H9 (cell line): Measurements from ENCODE around the gene MDFIC. TPM values are rescaled to one million over a fixed set of nuclear protein-coding genes. Genes with fewer than 3 reads are reported as not detected.

ENCODE experiments used
- DNase-seq: peaks from one replicate; pipeline ENCODE4 v3.0.0-alpha.2; 2017
- H2AFZ ChIP-seq: one replicate; pipeline ENCODE4 v1.6.1; 2013; ENCODE audit warnings: mild to moderate bottlenecking, low read length, control low read depth, moderate library complexity
- H2AK5ac ChIP-seq: 2 replicates; pipeline ENCODE4 v1.6.1; 2013; ENCODE audit warnings: low read length, control low read depth, mixed read lengths; ENCODE audit not compliant: insufficient read length
- H2BK120ac ChIP-seq: one replicate; pipeline ENCODE4 v1.6.1; 2013; ENCODE audit warnings: low read depth, mild to moderate bottlenecking, low read length, control low read depth, inconsistent platforms; ENCODE audit not compliant: poor library complexity, severe bottlenecking
- H2BK12ac ChIP-seq: 2 replicates; pipeline ENCODE4 v1.6.1; 2013; ENCODE audit warnings: low read length, control low read depth, mixed read lengths, low read depth; ENCODE audit not compliant: insufficient read length
- H2BK15ac ChIP-seq: 2 replicates; pipeline ENCODE4 v1.6.1; 2013; ENCODE audit warnings: low read depth, low read length, control low read depth
- H2BK20ac ChIP-seq: one replicate; pipeline ENCODE4 v1.6.1; 2013; ENCODE audit warnings: low read depth, mild to moderate bottlenecking, low read length, control low read depth, inconsistent platforms; ENCODE audit not compliant: poor library complexity, severe bottlenecking
- H2BK5ac ChIP-seq: 2 replicates; pipeline ENCODE4 v1.6.1; 2013; ENCODE audit warnings: low read length, control low read depth, mixed read lengths; ENCODE audit not compliant: insufficient read length
- H3K14ac ChIP-seq: 2 replicates; pipeline ENCODE4 v1.6.1; 2013; ENCODE audit warnings: low read length, control low read depth; ENCODE audit not compliant: insufficient read depth
- H3K18ac ChIP-seq: 2 replicates; pipeline ENCODE4 v1.6.1; 2013; ENCODE audit warnings: low read depth, mild to moderate bottlenecking, mixed read lengths, low read length, control low read depth; ENCODE audit not compliant: insufficient read length
- H3K23ac ChIP-seq: 2 replicates; pipeline ENCODE4 v1.6.1; 2013; ENCODE audit warnings: low read length, control low read depth, mixed read lengths, low read depth; ENCODE audit not compliant: insufficient read length
- H3K23me2 ChIP-seq: 2 replicates; pipeline ENCODE4 v1.6.1; 2013; ENCODE audit warnings: low read depth, mild to moderate bottlenecking, mixed read lengths, low read length, control low read depth; ENCODE audit not compliant: insufficient read length, poor library complexity, severe bottlenecking
- H3K27ac ChIP-seq: 2 replicates; pipeline ENCODE4 v1.5.1; 2013; ENCODE audit warnings: low read length, control low read depth, mixed read lengths, low read depth; ENCODE audit not compliant: insufficient read length
- H3K27me3 ChIP-seq: 2 replicates; pipeline ENCODE4 v1.6.1; 2013; ENCODE audit warnings: low read length, control low read depth, inconsistent platforms; ENCODE audit not compliant: insufficient read depth
- H3K4ac ChIP-seq: 2 replicates; pipeline ENCODE4 v1.6.1; 2013; ENCODE audit warnings: low read depth, mild to moderate bottlenecking, control low read depth, inconsistent platforms, low read length, moderate library complexity
- H3K4me1 ChIP-seq: 2 replicates; pipeline ENCODE4 v1.6.1; 2013; ENCODE audit warnings: low read length, control low read depth, inconsistent platforms; ENCODE audit not compliant: insufficient read depth
- H3K4me2 ChIP-seq: 2 replicates; pipeline ENCODE4 v1.6.1; 2013; ENCODE audit warnings: low read length, control low read depth, mixed read lengths; ENCODE audit not compliant: insufficient read length, insufficient read depth
- H3K56ac ChIP-seq: 2 replicates; pipeline ENCODE4 v1.6.1; 2013; ENCODE audit warnings: low read depth, mild to moderate bottlenecking, mixed read lengths, low read length, control low read depth; ENCODE audit not compliant: insufficient read length
- H3K79me1 ChIP-seq: 2 replicates; pipeline ENCODE4 v1.6.1; 2013; ENCODE audit warnings: low read depth, mild to moderate bottlenecking, moderate library complexity, low read length, control low read depth, inconsistent platforms; ENCODE audit not compliant: insufficient read depth, poor library complexity, severe bottlenecking
- H3K79me2 ChIP-seq: 2 replicates; pipeline ENCODE4 v1.6.1; 2013; ENCODE audit warnings: low read length, control low read depth, inconsistent platforms; ENCODE audit not compliant: insufficient read depth
- H3K9ac ChIP-seq: 2 replicates; pipeline ENCODE4 v1.6.1; 2013; ENCODE audit warnings: low read length, control low read depth, mixed read lengths; ENCODE audit not compliant: insufficient read length; ENCODE audit errors: extremely low read depth
- H3K9me3 ChIP-seq: one replicate; pipeline ENCODE4 v1.6.1; 2013; ENCODE audit warnings: low read depth, low read length, inconsistent platforms; ENCODE audit not compliant: control insufficient read depth
- H3T11ph ChIP-seq: one replicate; pipeline ENCODE4 v1.6.1; 2013; ENCODE audit warnings: mild to moderate bottlenecking, low read length, control low read depth, inconsistent platforms
- H4K20me1 ChIP-seq: one replicate; pipeline ENCODE4 v1.6.1; 2013; ENCODE audit not compliant: control insufficient read depth, insufficient read length, insufficient read depth
- H4K5ac ChIP-seq: 2 replicates; pipeline ENCODE4 v1.6.1; 2013; ENCODE audit warnings: low read depth, mild to moderate bottlenecking, mixed read lengths, low read length, control low read depth; ENCODE audit not compliant: insufficient read length
- H4K8ac ChIP-seq: replicated peaks from 2 replicates; pipeline ENCODE4 v1.6.1; 2013; ENCODE audit warnings: low read length, control low read depth, mixed read lengths, low read depth; ENCODE audit not compliant: insufficient read length
- H4K91ac ChIP-seq: 2 replicates; pipeline ENCODE4 v1.6.1; 2013; ENCODE audit warnings: low read depth, mild to moderate bottlenecking, moderate library complexity, mixed read lengths, low read length, control low read depth; ENCODE audit not compliant: insufficient read length
- H3K27ac Mint-ChIP-seq, 3 experiments: 2 replicates in 2 of 3; 3 replicates in 1 of 3; pipeline ENCODE4 v1.8.0; 2020 to 2021; ENCODE audit warnings: mixed read lengths in 3 of 3, mild to moderate bottlenecking in 1 of 3, moderate library complexity in 1 of 3
- H3K27me3 Mint-ChIP-seq: 2 replicates; pipeline ENCODE4 v1.8.0; 2021; ENCODE audit warnings: low read depth, mild to moderate bottlenecking, moderate library complexity, mixed read lengths
- H3K36me3 Mint-ChIP-seq, 3 experiments: 2 replicates in 2 of 3; 3 replicates in 1 of 3; pipeline ENCODE4 v1.8.0; 2020 to 2021; ENCODE audit warnings: low read depth in 3 of 3, mixed read lengths in 3 of 3; ENCODE audit not compliant: insufficient read depth in 1 of 3
- H3K4me1 Mint-ChIP-seq, 2 experiments: 2 replicates each; pipeline ENCODE4 v1.8.0; 2020; ENCODE audit warnings: mixed read lengths in 2 of 2
- H3K4me3 Mint-ChIP-seq, 2 experiments: 2 replicates in 1 of 2; 3 replicates in 1 of 2; pipeline ENCODE4 v1.8.0; 2020 to 2021; ENCODE audit warnings: mild to moderate bottlenecking in 2 of 2, mixed read lengths in 2 of 2, moderate library complexity in 1 of 2
- H3K9me3 Mint-ChIP-seq, 2 experiments: 2 replicates in 1 of 2; 3 replicates in 1 of 2; pipeline ENCODE4 v1.8.0; 2020; ENCODE audit warnings: mild to moderate bottlenecking in 2 of 2, mixed read lengths in 2 of 2, moderate library complexity in 1 of 2
- WGBS: extraction: QIAGEN DNeasy Blood & Tissue Kit; methylation state at CpG from one replicate; pipeline ENCODE4 v1.1.7; 2013; ENCODE audit warnings: missing lambda C conversion rate, low lambda C conversion rate, mixed read lengths; ENCODE audit not compliant: insufficient read length; ENCODE audit errors: extremely low coverage; 5-methylcytosine and 5-hydroxymethylcytosine counted together
- total RNA-seq: library from RNA; stranded (reverse); gene quantifications from 2 replicates; pipeline ENCODE4 v1.2.1, GENCODE V29; 2021
- TF ChIP-seq, protein P1 (sequence below): fragments of 200-600 bp; sonication (generic); conservative IDR thresholded peaks from 3 replicates; pipeline ENCODE4 v1.8.0; 2021; ENCODE audit warnings: antibody characterized with exemption, mild to moderate bottlenecking

The MDFIC gene
- total RNA-seq, 1 experiment from 2014 or later: 2.0 TPM

DNA sequence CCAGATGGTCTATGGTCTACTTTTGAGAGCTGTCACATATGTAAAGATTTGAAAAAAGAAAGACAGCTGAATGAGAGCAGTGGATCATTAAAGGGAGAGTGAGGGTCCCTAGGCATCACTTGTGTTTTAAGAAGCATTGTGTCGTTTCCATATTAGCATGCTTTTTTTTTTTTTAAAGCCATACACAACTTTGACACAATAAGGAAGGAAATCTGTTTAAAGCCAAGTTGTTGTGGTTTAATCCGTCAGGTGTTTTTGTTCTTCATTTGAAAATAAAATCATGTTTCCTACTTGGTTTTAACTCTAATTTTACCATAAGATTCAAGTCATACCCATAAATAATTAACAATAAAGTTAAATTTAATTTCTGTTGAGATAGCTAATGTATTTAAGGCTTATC is 53.5 kb downstream of the MDFIC start:
- no peak overlapping the region for H3K4me3 Mint-ChIP-seq
- H3K27ac Mint-ChIP-seq: no peak overlapping the region

More for the DNA sequence above, 53.5 kb downstream of the MDFIC start:
- no peak overlapping the region for H4K91ac ChIP-seq
- H2BK20ac ChIP-seq: no peak overlapping the region
- no CpG with 5 or more reads among the region's 2 CpGs for WGBS
- no peak overlapping the region for H2BK5ac ChIP-seq
- no peaks in the 10 kb centered on the region for H3K9me3 Mint-ChIP-seq
- H3K9ac ChIP-seq: no peak overlapping the region
- no peak overlapping the region for H3K4me2 ChIP-seq
- H2BK120ac ChIP-seq: no peak overlapping the region
- no peak for DNase-seq
- H3K14ac ChIP-seq: no peak overlapping the region
- H3K27me3 ChIP-seq: no peaks in the 10 kb centered on the region
- H4K20me1 ChIP-seq: no peaks in the 10 kb centered on the region
- H4K5ac ChIP-seq: no peak overlapping the region
- H3K9me3 ChIP-seq: no peaks in the 10 kb centered on the region
- no peak overlapping the region for H3K18ac ChIP-seq
- no peaks in the 10 kb centered on the region for H3K79me2 ChIP-seq
- H3K23ac ChIP-seq: no peak overlapping the region
- H3T11ph ChIP-seq: no peak overlapping the region
- H2AK5ac ChIP-seq: no peak overlapping the region
- H3K27ac ChIP-seq: no peak overlapping the region
- no peaks in the 10 kb centered on the region for H3K23me2 ChIP-seq
- no peak overlapping the region for H2AFZ ChIP-seq
- H4K8ac ChIP-seq: no peak overlapping the region
- H3K36me3 Mint-ChIP-seq: no peaks in the 10 kb centered on the region
- H3K27me3 Mint-ChIP-seq: no peaks in the 10 kb centered on the region
- no peaks in the 10 kb centered on the region for H3K79me1 ChIP-seq
- peaks cover 22 to 28% of the 10 kb centered on the region in 2 experiments for H3K4me1 Mint-ChIP-seq
- no peak overlapping the region for H2BK12ac ChIP-seq
- H2BK15ac ChIP-seq: no peak overlapping the region
- TF ChIP-seq, protein P1, sequence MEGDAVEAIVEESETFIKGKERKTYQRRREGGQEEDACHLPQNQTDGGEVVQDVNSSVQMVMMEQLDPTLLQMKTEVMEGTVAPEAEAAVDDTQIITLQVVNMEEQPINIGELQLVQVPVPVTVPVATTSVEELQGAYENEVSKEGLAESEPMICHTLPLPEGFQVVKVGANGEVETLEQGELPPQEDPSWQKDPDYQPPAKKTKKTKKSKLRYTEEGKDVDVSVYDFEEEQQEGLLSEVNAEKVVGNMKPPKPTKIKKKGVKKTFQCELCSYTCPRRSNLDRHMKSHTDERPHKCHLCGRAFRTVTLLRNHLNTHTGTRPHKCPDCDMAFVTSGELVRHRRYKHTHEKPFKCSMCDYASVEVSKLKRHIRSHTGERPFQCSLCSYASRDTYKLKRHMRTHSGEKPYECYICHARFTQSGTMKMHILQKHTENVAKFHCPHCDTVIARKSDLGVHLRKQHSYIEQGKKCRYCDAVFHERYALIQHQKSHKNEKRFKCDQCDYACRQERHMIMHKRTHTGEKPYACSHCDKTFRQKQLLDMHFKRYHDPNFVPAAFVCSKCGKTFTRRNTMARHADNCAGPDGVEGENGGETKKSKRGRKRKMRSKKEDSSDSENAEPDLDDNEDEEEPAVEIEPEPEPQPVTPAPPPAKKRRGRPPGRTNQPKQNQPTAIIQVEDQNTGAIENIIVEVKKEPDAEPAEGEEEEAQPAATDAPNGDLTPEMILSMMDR: no peak
- no peak overlapping the region for H3K4ac ChIP-seq
- peaks cover 5% of the 10 kb centered on the region for H3K4me1 ChIP-seq
- H3K56ac ChIP-seq: no peak overlapping the region
